GM21529 (cell line): Measurements from ENCODE around the gene RBKS.

Source experiments
- ATAC-seq: cut with Tn5 transposase; IDR thresholded peaks from one replicate; pipeline ENCODE4 v1.9.1; 2021; ENCODE audit not compliant: unreplicated experiment

Gene RBKS

DNA sequence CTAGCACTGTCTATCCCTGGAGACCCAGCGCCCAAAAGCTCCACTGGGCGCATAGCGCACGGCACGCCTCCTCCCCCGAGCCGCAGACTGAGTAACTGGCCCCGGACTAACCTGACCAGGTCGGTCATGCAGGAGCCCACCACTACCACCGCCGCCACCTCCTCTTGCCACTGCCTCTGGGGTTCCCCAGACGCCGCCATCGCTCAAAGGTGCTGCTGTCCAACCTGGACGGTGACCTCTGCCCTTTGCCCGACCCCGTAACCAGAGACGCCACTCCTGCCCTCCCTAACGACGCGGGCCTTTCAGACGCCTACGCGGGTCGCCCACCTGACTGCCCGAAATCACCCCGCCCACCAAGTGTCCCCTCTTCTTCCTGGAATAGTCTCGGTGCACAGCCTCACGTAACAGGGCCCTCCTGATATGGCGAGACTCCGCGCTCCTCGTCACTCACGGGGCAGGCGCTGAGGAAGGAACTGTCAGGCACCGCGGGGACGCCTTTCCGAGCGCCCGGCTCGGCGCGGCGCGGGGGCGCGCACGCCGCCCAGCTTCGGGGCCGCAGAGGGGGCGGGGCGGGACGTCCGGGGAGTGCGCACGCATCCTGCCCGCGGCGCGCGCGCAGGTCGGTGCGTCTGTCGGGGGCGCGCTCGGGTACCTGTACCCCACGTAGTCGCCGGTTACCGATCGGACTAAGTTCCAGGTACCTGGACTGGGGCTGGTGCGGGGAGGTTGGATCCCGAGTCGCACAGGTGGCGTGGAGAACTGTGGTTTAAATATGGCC is at the start of gene RBKS, which contains the start of gene BABAM2:
RBKS (minus strand) TSS at position 242 of the 778 bp plus-strand sequence; CDS start at position 200, 42 bp downstream.
BABAM2 (plus strand) TSS at position 584 of the 778 bp plus-strand sequence. CDS start 3,828 bp downstream, outside the sequence.
- peak; percentile 70 for ATAC-seq

DNA sequence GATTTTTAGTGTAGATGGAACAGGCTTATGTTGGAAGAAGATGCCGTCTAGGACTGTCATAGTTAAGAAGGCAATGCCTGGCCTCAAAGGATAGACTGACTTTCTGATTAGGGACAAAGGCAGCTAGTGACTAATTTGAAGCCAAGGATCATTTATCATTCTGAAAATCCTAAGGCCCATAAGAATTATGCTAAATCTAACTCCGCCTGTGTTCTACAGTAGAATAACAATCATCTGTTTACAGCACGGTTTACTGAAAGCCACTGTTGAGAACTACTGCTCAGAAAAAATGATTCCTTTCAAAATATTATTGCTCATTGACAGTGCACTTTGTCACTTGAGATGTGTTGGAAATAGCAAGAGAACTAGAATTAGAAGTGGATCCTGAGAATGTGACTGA is 44.8 kb upstream of the RBKS start:
- no peak for ATAC-seq

DNA sequence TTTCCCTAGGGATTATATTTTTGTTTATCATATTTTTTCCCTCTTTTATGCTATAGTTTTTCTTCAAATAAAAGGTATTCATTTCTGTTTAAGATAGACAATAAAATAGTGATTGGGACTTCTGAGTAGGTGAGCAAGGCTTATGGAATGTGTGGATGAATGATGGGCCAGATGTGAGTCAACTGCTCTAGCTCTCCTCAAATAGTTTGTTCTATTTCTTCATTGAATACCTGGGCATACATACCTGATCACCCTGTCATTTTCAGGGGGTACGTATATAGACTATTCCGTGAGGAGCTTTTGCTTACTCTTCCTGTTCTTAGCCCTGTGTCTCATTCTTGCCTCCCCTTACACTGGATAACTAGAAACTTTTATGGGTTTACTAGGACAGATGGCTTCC is 42.2 kb upstream of the RBKS start:
- ATAC-seq, result no peak

DNA sequence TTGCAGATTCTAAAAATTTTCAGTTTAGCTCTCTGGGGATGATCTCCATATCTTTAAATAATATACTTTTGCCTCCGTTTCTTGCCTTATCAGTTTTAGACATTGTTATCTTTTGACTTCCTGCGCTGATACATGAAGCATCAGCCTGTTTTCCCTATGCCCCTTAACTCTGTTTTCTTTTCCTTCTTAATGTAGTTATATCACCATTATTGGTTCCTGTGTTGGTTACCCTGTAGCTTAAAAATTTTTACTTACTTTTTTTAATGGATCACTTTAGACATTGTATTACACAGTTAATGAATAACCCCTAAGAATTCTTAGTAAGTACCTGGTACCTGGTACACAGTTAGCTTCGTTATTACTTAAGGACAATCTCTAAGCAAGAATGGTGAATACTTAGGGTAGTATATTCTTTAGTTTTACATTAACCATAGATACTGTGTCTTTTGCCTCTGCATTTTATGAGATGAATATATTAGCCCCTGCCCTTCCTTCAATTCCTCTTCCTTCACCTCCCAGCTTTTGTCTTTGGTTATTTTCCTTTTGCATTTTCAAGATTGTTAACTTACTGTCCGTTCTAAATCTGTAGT is 41.3 kb upstream of the RBKS start:
- ATAC-seq, result no peak

DNA sequence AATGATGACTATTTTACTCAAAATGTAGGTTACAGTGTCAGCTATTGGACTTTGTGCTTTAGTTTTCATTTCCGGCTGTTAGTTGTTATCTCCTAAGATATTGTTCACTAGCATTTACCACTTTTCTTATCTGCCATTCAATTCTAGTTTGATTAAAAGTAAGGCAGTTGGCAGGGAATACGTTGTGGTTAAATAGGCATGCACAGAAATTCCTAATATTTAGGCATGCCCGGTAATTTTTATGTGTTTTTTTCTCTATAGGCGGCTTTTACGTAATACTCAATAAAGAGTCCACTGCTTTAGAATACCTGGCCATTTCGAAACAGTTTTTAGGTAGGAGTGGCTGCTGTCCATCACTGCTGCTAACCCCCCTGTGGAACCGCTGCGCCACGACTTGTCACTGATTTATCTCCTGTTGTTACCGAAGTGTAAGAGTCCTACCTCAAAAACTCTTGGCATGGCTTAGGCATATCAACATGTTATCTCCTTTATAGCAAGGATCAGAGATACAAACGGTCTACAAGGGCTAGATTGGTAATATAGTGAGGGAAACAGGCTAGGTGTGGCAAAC is 39.8 kb upstream of the RBKS start:
- no peak for ATAC-seq

DNA sequence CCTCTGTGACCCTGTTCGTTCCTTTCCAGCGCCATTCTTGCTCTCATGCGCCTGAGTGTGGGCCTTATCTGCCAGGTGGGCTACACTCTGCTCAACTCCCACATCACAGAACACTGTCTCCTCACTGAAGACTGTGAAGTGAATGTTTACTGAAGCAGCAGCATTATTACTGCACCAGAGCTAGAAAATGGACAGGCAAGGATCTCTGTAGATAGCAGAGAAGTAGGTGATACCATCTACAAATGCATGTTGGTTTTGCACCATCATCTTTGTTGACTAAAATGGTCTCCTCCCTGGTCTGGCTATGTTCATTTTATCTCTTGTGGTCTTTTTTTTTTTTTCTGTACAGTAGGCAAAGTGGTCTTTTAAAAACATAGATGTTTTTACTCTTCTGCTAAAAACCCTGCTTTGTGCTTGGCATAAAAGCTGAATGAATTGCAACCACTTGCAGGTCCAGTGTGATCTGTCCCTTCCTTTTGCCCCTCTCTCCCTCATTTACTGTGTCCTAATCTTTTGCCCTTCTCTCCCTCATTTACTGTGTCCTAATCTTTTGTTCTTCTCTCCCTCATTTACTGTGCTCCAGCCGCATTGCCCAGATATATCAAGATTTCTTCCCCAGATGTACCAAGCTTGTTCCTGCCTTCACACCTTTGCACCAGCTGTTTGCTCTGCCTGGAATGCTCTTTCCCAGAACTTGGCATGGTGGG is 35.7 kb upstream of the RBKS start:
- ATAC-seq, result no peak

DNA sequence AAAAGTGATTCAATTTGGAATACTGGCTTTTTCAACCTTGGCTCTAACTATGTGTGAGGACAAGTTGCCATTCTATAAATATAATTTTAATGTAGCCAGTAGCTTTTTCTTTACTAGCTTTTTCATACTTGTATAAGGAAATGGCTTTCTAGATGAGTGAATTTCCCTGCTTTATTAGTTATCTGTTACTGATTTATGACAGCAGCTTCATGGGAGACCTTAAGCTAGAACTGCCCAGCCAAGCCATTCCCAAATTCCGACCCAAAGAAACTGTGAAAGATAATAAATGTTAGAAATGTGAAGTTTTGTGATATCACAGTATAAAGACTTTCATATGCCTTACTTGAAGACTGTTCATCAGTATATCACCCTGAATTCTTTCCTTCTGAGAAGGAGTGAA is 32.7 kb upstream of the RBKS start:
- ATAC-seq, result no peak

DNA sequence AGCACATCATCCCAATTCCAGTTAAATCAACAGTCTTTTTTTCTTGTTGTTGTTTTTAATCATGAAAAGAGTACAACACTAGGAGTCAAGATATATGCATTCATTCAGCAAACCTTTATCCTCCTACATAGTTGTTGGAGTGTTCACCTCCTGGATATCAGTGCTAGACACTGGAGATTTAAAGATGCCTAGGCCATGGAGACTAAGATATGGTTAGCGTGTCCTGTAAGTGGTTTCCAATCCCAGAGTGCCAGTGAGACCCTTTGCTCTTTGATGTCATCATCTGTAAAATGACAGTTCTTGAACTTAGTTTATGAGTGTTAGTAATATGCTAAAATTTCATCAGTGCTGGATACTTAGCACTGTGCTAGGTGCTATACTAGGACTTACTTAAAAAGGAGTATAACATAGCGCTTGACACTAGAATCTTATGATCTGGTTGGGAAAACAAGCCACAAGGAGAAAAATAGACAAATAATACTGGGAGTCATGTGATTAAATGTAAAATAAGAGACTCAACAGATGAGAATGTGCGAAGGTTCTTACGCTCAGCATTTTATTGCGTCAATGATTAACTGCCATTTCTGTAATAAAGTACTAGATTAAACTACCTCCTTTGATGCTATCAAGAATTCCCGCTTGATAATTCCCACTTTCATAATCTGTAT is 31.8 kb upstream of the RBKS start:
- no peak for ATAC-seq

DNA sequence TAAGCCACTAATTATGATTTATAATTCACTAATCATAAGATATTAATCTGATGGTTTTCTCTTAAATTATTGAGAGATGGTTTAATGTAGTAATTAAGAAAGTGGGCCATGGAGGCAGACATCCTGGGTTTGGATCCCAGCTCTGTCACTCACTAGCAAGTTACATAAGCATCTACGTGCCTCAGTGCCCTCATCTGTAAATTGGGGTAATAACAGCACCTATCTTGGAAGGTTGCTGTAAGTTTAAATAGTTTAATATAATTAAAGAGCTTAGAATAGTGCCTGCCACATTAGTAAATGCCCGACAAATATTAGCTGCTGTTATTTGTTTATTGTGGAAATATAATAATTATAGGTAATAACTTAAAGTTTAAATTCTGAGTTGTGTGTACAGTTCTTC is 31.2 kb upstream of the RBKS start:
- no peak for ATAC-seq

DNA sequence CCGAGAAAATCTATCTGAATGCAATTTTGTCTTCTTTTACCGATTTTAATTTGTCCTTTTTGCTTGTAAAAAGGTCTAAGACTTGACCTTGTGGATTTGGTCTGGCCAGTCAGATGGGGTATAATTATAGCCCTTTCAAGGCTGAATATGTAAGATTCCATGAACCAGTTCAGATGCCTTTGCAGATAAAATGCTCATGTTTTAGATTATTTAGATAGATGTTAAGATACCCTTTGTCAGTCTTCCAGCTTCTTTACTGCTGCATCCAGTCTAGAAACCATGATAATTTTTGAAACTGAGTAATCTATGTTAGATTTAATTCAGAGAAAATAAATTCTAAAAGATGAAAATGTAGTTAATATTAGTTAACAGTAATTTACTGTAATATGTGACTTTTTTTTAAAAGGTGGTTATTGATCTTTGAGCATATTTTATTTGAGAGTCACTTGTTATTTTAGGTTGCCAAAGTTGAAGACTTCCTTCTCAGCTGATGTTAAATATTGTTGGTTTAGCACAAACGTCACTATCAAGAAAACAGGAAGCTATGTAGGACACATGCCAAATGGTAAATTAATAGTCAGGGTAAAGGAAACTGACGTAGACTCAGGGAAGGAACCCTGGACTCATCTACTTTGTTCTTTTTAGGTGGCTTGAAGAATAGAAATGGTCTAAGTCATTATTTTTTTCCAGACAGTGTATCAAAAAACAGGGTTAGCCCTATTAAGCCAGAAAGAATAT is 30.1 kb upstream of the RBKS start:
- ATAC-seq, result no peak

DNA sequence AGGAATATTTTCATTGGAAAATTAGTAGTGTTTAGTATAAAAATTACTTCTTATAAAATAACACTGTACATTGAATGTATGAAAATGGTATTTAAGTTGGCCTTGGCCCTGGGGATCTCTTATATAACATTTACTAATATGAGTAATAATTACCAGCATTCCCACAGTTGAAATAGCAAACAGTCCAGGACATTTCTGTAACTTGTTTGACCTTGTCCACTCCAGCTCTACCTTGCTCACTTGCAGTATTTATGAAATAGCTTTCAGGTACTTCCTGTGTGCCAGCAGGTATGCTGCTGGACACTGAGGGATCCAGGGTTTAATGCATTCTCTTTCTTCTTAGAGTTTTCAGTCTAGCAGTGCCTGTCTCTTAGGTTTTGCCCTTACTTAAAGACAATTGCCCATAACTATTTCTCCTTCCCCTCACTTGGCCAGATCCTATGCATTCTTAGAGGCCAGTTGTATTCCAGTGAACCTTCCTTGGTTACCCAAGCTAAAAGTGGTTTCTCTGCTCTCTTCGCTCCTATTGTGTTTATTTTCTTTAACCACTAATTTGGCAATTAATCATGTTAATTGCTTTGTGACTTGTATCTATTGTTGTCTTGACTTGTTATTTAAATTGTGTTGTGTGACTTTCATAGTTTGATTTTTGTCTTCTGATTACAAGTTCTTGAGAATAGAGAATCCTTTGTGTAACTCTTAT is 26.3 kb upstream of the RBKS start:
- no peak for ATAC-seq

DNA sequence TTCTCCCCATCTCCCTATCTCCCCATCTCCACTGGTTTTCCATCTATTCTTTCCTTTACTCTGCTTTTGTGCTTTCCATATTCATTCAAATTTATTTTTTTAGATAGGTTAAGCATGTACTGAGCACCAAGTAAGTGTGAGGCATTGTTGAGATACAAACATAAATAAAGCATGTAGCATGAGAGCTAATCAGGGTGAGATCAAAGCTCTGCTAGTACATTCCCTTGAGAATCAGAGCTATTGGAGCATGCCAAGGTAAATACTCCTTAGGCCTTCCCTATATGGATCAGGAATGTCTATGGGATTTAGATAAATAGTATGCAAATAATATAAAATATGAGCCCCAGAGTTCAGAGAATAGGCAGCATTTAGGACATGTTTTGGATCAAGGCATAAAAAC is 25.7 kb upstream of the RBKS start:
- no peak for ATAC-seq

DNA sequence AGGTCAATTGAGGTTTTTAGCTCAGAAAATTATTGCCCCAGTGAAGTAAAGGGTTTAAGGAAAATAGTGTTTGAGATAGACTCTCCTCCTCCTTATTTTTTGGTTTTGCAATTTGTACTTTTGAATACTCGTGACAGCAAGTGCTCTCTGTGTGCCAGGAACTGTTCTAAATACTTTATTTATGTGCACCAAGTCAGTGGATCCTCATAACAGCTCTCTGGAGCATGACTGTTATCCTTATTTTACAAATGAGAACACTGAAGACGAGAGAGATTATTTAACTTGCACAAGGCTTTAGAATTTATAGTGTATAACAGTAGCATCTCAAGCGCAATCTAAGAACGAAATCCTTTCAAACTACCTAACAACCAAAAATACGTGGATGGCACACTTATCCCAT is 25.0 kb upstream of the RBKS start:
- ATAC-seq, result no peak

DNA sequence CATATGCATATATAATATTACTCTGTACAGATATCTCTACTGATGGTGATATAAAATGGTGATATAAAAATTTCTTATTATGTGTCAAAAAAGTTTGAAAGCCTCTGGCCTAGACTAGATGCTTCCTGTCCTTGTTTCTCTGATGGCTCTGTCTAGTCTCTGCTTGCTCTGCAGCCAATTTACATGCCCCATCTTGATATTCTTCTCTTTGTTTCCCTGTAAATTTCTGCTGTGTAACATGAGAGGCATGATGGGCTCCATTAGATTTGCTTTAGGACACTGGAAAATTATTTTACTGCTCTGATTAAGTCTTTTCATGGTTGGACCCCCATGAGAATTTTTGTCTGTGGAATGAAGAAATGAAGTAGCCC is 24.6 kb upstream of the RBKS start:
- ATAC-seq, result no peak

DNA sequence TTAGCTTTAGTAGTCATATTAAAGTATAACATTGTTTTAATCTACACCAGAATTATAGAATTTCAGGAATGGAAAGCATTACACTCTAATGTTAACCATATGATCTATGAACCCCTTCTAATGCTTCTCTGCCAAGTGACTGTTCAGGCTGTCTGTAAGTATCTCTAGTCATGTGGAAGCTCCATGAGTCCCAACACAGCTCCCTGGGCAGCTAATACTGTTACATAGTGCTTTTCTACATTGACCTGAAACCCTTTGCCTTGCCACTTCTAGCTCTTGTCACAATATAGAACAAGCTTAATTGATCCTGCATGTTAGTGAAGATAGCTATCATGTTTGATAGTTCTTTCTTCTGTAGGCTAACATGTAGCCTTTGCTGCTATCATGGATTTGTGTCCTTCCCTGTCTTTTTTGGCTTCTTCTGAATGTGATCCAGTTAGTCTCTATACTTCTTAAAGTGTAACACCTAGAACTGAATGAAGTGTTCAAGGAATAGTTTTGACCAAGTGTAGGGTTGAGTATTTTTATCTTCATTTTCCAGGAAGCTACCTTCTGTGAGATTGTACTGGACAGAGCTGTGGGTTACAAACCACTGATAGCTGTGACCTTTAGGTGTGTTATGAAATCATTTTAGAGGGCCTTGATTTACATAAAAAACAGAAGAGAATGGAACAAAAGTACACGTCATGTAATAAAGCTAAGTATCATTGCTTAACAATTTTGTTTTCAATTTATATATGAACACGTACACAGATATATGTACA is 24.0 kb upstream of the RBKS start:
- ATAC-seq, result no peak

DNA sequence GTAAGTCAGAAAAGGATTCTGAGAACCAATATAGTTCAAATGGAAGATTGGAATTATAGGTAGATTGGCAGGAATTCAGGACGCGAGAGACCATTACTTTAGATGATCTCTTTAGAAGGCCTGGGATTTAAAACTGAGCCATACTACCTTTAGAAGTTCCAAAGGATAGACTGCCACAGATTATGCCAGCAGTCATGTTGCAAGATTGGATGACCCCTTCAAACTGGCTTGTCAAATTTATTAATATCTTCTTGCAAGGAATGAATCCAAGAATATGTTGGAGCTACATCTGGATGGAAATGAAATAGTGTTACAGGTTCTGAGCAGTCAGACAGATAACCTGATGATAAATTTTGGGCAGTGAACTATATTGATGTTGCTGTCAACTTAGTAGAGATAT is 22.3 kb upstream of the RBKS start:
- ATAC-seq, result no peak

DNA sequence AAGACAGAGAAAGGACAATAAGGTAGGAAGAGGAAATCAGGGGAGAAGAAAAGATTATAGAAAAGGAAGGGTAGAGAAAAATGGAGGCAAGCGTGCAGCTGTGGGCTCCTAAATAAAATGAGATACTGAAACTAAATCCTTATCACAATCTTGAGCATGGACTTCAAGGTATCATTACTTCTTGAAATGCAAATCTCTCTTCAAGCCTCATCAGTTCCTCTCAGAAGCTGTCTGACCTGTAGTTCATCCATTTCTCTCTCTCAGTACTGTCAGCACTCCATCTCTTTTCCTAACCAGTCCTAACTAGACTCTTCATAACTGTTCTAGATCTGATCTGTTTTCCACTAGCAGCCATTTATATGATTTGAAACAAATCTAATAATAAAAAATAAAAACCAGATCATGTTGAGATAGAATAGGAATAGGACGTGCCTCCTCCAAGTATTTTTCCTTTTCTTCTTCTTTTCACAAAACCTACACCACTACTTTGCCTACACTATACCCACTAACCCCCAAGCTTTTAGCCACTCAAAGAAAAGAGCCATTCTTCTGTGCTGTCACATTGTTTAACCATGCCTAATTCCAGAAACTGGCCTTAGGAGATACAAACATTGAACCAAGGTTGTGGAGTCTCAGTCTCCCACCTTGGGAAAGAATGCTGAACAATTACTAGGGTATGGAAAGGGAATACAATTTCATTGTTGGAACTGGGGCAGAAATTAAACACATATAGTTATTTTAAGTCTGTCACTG is 21.4 kb upstream of the RBKS start:
- ATAC-seq, result no peak

DNA sequence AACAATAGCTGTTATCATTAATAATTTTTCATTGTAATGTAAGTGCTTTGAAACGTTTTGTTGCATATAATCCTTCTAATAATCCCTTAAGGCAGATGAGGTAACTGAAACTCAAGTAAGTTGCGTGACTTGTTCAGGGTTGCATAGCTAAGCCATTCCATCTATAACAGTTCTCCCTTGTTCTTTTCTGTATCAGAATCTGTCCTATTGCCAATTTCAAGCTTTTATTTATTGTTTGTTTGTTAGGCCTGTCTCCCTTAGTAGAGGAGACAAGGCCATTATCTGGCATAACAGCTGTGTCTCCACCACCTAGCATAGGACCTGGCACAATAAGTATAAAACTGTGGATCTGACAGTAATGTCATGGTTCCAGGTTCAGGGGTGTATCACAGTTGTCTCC is 19.7 kb upstream of the RBKS start:
- no peak for ATAC-seq

DNA sequence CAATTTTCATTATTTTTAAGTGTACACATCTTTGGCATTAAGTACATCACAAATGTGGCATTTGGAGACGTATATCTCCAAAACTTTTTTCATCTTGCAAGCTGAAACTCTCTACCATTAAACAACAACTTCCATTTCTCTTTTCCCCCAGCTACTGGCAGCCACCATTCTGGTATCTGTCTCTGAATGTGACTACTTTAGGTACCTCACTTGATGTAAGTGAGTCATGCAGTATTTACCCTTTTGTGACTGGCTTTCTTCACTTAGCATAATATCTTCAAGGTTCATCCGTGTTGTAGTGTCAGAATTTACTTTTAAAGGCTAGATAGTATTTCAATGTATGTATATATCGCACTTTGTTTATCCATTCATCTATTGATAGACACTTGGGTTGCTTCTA is 17.4 kb upstream of the RBKS start:
- ATAC-seq, result no peak
